ENCODE data around the gene FBXO9. TPM values are rescaled to one million over a fixed set of nuclear protein-coding genes. Genes with fewer than 3 reads are reported as not detected.

The FBXO9 gene
- total and polyA plus RNA-seq, 10 of the 15 experiments (the other 5 are each of a cell fraction or from before 2014, with no cell fraction given), result 9.9 to 68.9 (median 31.3) TPM

- no peak for FAIRE-seq
- H3K36me3 ChIP-seq (ENCODE audit: control insufficient read depth in 2 of 2, insufficient read depth in 2 of 2, low read length in 1 of 2), result peaks cover 4 to 15% of the 10 kb centered on the region in 2 experiments
- CTCF ChIA-PET, result no interaction called here
Observed at GRCh38 chr6:53086302-53086701, 21.1 kb downstream of the FBXO9 start.

More at GRCh38 chr6:53086302-53086701, 21.1 kb downstream of the FBXO9 start:
- no peak for ATAC-seq
- TF ChIP-seq JUND (IDR thresholded peaks at IDR 0.05; ENCODE audit: low read depth, low read length), result no peak
- TF ChIP-seq, protein P1, sequence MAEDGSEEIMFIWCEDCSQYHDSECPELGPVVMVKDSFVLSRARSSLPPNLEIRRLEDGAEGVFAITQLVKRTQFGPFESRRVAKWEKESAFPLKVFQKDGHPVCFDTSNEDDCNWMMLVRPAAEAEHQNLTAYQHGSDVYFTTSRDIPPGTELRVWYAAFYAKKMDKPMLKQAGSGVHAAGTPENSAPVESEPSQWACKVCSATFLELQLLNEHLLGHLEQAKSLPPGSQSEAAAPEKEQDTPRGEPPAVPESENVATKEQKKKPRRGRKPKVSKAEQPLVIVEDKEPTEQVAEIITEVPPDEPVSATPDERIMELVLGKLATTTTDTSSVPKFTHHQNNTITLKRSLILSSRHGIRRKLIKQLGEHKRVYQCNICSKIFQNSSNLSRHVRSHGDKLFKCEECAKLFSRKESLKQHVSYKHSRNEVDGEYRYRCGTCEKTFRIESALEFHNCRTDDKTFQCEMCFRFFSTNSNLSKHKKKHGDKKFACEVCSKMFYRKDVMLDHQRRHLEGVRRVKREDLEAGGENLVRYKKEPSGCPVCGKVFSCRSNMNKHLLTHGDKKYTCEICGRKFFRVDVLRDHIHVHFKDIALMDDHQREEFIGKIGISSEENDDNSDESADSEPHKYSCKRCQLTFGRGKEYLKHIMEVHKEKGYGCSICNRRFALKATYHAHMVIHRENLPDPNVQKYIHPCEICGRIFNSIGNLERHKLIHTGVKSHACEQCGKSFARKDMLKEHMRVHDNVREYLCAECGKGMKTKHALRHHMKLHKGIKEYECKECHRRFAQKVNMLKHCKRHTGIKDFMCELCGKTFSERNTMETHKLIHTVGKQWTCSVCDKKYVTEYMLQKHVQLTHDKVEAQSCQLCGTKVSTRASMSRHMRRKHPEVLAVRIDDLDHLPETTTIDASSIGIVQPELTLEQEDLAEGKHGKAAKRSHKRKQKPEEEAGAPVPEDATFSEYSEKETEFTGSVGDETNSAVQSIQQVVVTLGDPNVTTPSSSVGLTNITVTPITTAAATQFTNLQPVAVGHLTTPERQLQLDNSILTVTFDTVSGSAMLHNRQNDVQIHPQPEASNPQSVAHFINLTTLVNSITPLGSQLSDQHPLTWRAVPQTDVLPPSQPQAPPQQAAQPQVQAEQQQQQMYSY (CRISPR knock-in tag; IDR thresholded peaks at IDR 0.05), result no peak
- POLR2A ChIA-PET, result no interaction called here
- no peaks in the 10 kb centered on the region for H3K4me1 ChIP-seq (ENCODE audit: control insufficient read depth, insufficient read depth, low read length)
- no TSS peak for BruUV-seq (replicated peaks)
- no peaks in the 10 kb centered on the region for H3K79me2 ChIP-seq (ENCODE audit: control insufficient read depth, insufficient read depth, low read length)
- SMC1A ChIA-PET (ENCODE audit: uncharacterized antibody, unreplicated experiment), result interaction anchor here (1.1 to 2.8 kb wide), 2 partner anchors 8 to 9 kb away, joined by 4 to 7 read pairs; no protein-coding TSS in a partner anchor
- intact Hi-C loops (cut with micrococcal nuclease; ENCODE audit: unreplicated experiment) (no loop called here), in situ Hi-C loops (cut with MboI) (no loop called here)
- H3K4me3 ChIP-seq, result no peak overlapping the region
- no peak overlapping the region for H2AFZ ChIP-seq (ENCODE audit: control insufficient read depth, low read depth, low read length)
- H3K9ac ChIP-seq (ENCODE audit: control insufficient read depth, insufficient read depth, low read length), result no peak overlapping the region
- H3K27ac ChIP-seq (ENCODE audit: control insufficient read depth, insufficient read depth), result no peak overlapping the region
- RAD21 ChIA-PET (ENCODE audit: unreplicated experiment), result interaction anchor here (0.7 kb wide), 1 partner anchor 323 kb away, joined by 3 read pairs; no protein-coding TSS in a partner anchor
- no peaks in the 10 kb centered on the region for H3K27me3 ChIP-seq (replicated peaks in 1 of 2; ENCODE audit: control insufficient read depth in 2 of 2, insufficient read depth in 2 of 2, low read length in 1 of 2)
- H3K9me3 ChIP-seq (replicated peaks; ENCODE audit: control insufficient read depth, insufficient read depth, low read length), result no peaks in the 10 kb centered on the region
- WGBS (ENCODE audit: insufficient coverage, insufficient replicate concordance, low lambda C conversion rate, missing lambda C conversion rate), result 48% methylated on average over 2 of the region's 2 CpGs
- DNase-seq (ENCODE audit: low read depth, low spot score), result no peak
- no peak overlapping the region for H3K4me2 ChIP-seq (ENCODE audit: control insufficient read depth, insufficient read depth)
- H4K20me1 ChIP-seq (ENCODE audit: control insufficient read depth, insufficient read depth), result no peaks in the 10 kb centered on the region
